HG03354 (cell line): ENCODE data around the gene THRB.

Experiments
- ATAC-seq: cut with Tn5 transposase; IDR thresholded peaks from one replicate; pipeline ENCODE4 v1.9.1; 2021; ENCODE audit warnings: mild to moderate bottlenecking; ENCODE audit not compliant: unreplicated experiment, poor library complexity, severe bottlenecking

The THRB gene

DNA sequence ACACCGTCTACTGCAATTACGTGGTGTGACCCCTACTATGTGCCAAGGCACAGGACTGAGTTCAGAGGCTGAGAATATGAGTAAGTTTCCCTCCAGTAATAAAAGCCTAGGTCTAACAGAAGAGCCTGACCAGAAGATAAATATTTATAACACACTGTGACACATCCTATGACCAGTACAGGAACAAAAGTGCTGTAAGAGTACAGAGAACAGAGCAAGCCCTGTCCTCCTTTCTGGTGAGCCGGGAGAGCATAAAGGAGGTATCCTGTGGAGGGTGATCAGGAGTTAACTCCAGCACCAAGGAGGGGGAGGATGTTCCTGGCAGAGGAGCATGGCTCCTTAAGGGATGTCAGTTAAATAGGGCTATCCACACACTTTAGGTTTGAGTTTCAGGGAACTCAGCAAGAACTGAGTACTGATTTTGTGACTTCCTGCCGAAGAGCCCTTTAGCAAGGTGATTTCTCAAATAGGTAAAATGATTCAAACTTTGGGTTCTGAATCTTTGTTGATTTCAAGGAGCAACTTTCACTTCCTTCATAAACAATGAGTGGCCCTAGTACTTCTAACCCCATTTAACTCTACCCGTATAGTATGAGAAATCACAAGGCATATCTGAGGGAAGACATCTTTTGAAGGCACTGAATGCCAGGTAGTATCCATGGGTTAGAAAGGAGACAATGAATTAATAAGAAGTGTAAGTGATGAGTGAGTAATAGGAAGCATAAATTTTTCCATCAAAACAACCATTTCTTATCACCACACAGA, 198.0 kb downstream of the THRB start:
- ATAC-seq, result no peak

DNA sequence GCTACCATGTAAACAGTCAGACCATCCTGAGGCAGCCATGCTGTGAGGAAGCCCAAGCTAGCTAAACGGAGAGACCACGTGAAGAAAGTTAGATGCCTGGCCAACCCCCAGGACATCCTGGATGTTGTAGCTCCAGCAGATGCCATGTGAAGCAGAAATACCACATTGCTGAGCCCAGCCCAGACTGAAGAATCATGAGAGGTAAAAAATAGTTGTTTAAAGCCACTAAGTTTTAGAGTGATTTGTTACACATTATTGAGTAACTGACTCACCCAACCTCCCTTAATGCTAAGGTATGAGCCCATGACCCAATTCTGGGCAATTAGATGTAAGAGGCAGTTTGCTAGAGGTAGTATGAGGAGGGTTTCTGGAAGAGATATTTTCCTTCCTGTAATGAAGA, 200.5 kb downstream of the THRB start:
- no peak for ATAC-seq

DNA sequence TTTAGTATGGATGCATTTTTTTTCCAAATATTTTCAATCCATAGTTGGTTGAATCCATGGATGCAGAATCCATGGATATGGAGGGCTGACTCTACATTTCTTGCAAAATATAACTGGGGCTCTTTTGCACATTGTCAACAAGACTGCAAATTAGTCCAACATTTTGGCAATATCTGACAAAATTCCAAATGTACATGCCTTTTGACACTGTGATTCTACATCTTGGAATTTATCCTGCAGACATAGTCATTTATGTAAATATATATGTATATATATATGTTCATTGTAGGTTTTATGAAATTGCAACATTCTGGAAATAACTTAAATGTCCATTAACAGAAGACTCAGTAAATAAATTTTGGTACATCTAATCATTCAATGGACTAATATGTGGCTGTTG, 203.0 kb downstream of the THRB start:
- no peak for ATAC-seq

DNA sequence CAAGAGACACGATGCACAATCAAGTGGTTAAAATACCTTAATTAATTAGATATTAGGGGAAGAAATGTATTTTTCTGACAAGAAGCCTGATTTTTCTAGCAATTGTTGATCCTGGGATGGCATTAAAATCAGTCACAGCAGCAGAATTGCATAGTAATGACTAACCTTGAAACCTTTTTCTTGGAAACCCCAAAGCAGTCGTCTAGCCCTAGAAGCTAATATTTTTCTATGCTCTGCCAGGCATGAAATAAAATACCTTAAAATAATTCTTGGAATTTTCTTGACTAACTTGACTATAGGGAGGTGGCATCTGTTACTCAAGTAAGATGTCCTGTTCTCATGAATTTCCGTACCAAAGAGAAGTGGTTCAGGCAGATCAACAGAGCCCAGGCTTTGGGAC, 204.1 kb downstream of the THRB start:
- no peak for ATAC-seq

DNA sequence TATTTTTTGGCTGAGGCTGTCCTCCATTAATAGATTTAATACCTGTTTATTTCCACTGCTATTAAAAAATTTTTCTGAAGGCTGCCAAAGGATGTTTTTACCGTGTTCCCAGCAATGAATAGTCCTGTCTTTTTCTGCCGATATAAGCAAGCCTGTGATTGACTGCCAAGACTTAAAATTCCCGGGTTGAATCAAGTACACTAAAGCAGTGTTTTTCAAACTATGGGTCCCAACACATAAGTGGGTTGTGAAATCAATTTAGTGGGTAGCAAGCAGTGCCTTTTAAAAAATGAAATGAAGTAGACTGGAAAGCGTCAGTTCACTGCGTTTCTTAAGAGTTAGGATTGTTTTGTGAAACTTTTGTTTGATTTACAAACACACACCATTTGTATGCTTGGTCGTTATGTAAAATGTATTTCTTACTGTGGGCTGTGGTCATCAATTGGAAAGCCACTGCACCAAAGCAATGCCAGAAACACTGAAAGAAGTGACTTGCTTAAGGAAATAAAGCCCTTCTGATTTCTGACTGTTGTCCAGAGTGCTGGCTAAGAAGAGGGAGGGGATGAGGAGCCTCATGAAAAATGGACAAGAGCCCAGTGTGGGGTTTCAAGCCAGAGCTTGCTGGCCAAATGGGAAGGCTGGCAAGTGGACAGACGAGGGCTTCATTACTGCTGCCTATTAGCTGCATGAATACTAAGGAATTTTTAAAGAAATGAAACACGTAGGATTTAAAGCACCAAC, 206.0 kb downstream of the THRB start:
- ATAC-seq, result no peak

DNA sequence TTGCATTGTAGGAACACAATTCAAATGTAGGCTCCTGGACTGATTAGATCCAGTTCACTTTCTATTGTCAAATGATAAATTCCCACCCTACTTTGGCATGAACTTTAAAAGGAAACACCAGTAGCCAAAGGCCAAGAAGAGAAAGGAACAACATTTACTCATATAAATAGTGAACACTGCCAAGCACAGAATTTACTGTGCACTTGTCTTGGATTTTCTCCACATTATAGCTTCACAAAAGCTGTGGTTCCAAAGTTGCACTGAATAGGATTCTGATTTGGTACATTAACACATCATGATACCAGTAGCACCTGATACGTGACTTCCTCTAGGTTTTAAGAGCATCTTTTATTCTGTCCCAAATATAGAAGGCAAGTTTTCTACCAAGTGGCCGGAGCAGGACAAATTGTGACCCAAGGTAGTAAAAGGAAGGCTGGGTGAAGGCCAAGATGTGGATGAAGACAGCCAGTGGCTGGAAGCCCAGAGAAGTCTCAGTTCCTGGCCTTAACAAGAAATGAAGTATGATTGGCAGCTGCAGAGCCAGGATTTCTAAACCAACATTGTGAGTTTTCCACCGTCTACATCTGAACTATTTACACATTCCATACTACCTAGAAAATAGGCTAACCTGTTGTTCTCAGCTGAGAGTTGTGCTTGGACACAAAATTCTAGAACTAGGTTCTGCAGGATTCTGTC, 206.7 kb downstream of the THRB start:
- ATAC-seq, result no peak

DNA sequence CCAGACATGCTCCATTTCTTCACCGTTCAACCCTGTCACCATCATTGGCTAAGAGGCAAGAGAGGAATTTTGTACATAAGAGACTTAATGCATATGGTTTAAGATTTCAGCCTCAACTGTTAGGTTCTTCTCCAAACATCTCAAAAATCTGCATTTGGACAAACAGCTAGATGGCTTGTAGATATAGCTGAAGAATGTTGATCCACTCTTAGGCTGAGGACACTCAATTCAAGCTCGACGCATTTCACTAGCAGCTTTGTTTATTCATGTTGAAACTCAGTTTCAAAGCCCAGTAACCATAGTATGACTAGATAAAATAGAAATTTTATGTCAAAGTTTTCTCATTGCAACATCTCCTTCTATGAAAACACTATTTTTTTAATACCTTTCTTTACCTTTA, 208.2 kb downstream of the THRB start:
- ATAC-seq, result no peak

DNA sequence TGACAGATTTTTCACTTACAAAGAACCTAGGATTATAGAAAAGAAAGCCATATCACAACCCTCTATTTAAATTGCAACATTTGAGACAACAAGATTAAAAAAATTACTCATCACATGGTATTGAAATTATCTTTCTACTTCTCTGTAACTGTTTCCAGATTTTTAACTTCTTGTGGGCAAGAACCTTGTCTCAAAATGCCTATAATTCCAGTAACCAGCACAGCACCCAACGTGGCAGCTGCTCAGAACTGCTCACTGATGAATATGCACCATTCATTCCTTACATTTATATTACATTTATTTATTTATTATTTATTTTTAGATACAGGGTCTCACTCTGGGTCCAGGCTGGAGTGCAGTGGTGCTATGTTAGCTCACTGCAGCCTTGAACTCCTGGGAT, 216.1 kb downstream of the THRB start:
- ATAC-seq, result no peak

DNA sequence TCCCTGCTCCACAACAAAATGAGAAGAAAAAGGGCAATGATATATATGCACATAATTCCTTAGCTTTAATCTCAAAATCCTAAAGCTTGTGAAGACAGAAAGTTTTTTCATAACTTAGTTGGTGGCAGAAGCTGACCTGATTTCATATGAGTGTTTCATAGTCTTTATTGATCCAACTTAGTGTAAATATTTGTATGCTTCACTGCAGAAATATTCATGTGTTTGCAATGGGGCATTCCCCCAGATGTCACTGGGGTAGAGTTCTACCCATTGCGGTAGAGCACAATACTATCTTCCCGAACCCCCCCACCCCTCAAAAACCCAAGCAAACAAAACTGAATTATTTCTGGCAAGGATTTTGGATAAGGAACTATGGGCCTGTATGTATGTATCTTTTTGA, 221.2 kb downstream of the THRB start:
- ATAC-seq, result no peak

DNA sequence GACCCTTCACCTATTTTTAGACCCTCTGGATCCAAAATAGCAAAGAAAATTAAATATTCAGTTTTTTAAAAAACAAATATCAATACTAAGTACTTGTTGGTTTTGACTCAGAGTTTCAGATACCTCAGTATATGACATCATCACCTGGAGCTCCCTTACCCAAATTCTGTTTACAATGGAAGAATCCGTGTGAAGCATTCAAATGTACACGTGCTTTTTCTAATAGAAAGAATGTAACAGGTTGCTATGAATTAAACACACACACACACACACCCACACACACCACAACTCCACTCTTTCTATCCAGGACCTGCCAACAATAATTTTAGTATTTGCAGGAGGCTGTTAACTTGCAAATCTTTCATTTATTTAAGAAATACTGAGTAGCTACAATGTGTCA, 221.8 kb downstream of the THRB start:
- ATAC-seq, result no peak

DNA sequence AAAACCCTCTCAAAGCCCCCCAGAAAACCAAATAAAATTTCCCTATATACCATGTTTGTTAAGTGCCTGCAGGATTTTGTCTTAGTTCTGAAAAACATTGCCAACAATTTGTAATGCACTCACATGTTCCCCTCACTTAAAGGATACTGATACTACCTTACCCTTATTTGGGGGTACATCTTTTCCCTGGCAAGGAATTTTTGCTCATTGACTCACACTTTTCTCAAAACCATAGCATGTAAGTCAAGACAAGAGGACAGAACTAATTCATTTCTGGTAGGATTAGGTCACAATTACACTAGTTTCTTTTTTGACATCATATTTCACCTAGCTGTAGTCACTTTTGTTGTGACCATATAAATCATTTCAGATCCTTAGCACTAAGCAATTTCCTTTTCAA, 222.2 kb downstream of the THRB start:
- no peak for ATAC-seq

DNA sequence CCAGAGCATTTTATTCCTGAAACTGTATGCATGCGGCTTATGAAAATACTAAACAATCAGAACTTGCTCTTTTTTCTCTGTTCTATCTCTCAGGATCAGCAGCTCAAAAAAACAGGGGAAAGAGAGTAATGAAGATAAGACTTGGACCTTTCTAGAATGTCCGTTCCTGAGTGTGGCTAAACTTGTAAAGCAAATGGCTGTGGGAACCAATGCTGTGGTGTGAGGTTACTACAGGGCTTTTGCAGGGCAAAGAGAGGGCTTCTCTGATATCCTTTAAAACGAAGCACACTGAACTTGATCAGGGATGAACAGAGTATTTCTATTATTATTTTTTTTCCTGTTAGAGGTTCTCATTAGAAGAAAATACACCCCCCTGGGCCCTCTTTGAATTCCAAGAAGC, 223.4 kb downstream of the THRB start:
- no peak for ATAC-seq

DNA sequence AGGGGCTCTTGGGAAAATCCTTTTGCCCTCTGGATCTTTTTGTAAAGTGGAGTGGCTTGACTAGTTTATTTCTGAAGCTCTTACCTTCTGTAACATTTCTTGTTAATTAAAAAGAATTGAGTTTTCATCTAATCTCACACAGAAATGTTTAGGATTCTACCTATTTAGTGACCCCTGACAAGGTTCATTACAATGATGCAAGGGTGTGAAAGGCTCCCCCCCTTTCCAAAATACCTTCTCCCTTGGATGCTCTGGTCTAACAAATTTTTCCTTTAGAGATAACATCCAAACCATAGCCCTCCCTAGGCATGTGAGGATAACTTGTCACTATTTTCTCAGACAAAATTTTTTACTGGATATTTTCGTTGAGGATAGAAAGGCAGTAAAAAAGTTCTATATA, 223.9 kb downstream of the THRB start:
- no peak for ATAC-seq

DNA sequence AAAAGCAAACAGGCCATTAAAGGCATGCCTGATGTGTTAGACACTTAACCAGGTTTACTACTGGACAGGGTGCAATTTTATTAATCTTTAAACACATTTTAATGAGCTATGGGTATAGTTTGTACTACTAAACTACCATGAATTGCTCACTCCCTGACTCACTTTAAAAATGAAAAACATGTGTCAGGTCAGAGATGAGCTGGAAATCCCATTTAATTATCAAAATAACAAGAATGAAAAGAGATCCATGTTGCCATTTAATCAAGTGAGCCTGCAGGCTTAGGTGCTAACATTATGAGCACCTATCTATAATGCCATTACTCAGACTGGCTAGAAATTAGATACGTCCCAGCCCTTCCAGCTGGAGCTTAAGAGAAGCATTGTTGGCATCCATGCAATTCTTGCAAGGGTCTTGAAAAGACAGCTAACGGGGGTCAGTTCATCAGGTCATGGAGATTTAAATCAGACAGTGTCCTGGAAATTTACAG, 224.4 kb downstream of the THRB start:
- no peak for ATAC-seq

DNA sequence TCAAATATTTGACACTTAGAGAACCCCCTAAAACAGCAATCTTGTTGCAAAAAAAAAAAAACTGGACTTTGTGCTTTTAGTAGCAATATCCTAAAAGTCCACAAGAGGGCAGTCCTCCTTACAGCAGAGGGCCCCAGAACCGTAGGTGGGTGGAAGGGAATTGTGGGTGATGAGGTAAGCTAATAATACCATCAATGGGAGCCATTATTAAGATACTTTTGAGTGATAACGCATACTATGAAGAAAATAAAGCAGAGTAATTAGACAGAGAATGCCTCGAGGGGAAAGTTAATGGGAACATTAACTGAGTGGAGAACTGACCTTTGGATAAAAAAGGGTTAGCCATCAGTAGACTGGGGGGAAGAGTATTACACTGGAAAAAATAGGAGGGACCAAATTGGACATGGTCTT, 229.9 kb downstream of the THRB start:
- peak; percentile 87 for ATAC-seq

DNA sequence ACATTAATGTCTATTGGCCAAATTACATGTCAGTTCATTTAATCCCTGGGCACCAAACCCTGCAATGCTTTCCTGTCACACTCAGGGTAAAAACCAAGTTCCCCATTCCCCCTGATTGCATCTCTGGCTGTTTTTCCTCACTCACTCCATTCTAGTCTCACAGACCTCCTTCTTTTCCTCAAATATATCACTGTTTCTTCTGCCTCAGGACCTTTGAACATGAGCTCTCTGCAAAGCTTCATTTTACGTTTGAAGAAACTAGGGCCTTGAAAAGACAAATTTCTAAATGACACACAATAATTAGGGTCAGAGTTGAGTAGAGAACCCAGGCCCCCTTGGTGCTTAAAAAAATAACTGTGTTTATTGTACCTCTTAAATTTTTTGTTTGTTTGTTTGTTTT, 230.6 kb downstream of the THRB start:
- ATAC-seq, result no peak

DNA sequence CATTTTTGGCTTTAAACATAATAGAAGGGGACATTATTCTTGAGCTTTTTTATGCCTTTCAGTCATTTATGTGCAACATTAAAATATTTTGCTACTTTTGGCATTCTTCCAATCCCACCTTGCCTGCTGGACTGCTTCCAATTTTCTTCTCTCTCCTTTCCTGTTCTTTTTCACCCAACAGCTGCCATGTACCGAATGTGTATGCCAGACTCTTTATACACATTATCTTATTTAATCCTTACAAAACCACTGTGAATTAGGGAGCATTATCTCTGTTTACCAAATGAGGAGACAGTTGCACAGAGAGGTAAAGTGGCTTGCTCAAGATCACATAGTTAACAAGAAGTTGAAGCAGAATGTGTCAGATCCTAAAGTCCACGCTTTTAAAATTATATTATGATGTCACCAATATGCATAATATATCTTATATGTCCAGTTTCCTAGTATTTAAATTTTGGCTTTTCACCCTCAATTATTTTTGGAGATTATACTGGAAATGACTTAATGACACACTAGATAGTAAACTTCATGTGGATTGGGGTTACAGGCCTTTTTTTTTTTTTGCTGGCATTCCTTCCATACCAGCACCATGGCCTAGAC, 231.5 kb downstream of the THRB start:
- ATAC-seq, result no peak

DNA sequence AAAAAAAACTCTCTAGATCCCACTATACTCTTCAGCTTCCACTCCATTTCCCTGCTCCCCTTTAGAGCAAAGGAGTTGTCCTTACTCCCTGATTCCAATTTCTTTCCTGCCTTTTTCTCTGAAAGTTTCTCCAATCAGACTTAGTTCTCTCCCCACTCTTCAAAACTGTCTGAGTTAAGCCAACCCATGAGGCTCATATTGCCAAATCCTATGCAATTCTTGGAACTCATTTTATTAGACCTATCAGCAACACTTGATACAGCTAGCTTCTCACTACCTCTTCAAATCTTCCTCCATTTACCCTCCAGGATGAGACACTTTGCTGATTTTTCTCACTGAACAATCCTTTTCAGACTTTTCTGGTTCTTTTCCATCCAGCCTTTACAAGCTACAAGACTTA, 233.1 kb downstream of the THRB start:
- no peak for ATAC-seq

DNA sequence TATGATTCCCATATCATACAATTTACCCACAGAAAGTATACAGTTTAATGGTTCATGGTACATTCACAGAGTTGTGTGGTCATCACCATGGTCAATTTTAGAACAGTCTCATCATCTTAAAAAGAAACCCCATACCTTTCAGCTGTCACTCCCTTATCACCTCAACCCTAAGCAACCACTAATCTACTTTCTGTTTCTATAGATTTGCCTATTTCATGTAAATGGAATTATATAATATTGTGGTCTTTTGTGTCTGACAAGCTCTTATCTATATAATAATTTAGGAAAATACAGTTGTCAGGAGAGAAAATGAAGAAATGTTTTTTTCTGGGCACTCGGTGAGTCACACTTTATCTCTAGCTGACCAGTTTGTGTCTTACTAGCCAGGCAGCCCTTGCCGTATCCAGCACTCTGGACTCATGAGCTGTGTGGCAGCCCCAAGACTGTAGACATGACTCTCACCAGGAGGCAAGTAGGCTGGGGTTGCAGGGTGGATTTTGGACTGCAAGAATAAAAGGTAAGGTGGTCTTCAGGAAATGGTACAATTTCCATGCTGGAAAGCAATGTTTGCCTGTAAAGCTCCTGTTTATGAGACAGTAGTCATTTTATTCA, 234.6 kb downstream of the THRB start:
- ATAC-seq, result peak; percentile 52
